Left ventricle myocardium inferior (tissue), 1 donor: Measurements from ENCODE around the gene DSP. TPM values are rescaled to one million over a fixed set of nuclear protein-coding genes. Genes with fewer than 3 reads are reported as not detected.

ENCODE experiments used
- DNase-seq: peaks from one replicate; pipeline ENCODE4 v3.0.0-alpha.2; 2020
- H3K27ac ChIP-seq: fragments of 200-600 bp; replicated peaks from 2 replicates; pipeline ENCODE4 v1.8.0; 2021
- H3K27me3 ChIP-seq: fragments of 200-600 bp; 2 replicates; pipeline ENCODE4 v1.8.0; 2021; ENCODE audit warnings: low read depth
- H3K36me3 ChIP-seq: fragments of 200-600 bp; 2 replicates; pipeline ENCODE4 v1.8.0; 2021
- H3K4me1 ChIP-seq: fragments of 200-600 bp; 2 replicates; pipeline ENCODE4 v1.8.0; 2021
- H3K4me3 ChIP-seq: fragments of 200-600 bp; 2 replicates; pipeline ENCODE4 v1.8.0; 2021; ENCODE audit warnings: mild to moderate bottlenecking, moderate library complexity
- H3K9me3 ChIP-seq: fragments of 200-600 bp; replicated peaks from 2 replicates; pipeline ENCODE4 v1.8.0; 2021
- CTCF ChIP-seq: fragments of 200-600 bp; IDR thresholded peaks from 2 replicates; pipeline ENCODE4 v1.8.0; 2021; ENCODE audit warnings: antibody characterized with exemption, mild to moderate bottlenecking, borderline replicate concordance
- intact Hi-C: fragments of 100-400 bp; cut with micrococcal nuclease; formaldehyde crosslinking; loops from one replicate; pipeline ENCODE4 v1.11.0; 2022
- total RNA-seq: library from RNA; stranded (reverse); fragmentation: NEBNext Ultra II Directional; extraction: Animal tissue kit (Norgen Biotek cat#: 25700); gene quantifications from one replicate; pipeline ENCODE4 v1.2.1, GENCODE V29; 2021
- donor health status: DM: no; HTN: yes; CAD: no; lungs with severe emphysema.

Gene DSP
- total RNA-seq, 1 donor from 2014 or later: 322 TPM

GRCh38 chr6:7542874-7543624 is 1.6 kb downstream of the DSP start:
- peak; percentile 66 for DNase-seq
- intact Hi-C loops: no loop called here
- H3K27ac ChIP-seq: peak overlapping the region; percentile 93
- no peaks in the 10 kb centered on the region for H3K36me3 ChIP-seq
- peak overlapping the region; percentile 75 for H3K4me3 ChIP-seq
- no peaks in the 10 kb centered on the region for H3K9me3 ChIP-seq
- no peak for TF ChIP-seq CTCF
- H3K27me3 ChIP-seq: peaks cover 99% of the 10 kb centered on the region
- peaks cover 46% of the 10 kb centered on the region for H3K4me1 ChIP-seq

- no peak for TF ChIP-seq CTCF
- H3K36me3 ChIP-seq: no peaks in the 10 kb centered on the region
- peak overlapping the region; percentile 75 for H3K4me3 ChIP-seq
- peaks cover 41% of the 10 kb centered on the region for H3K4me1 ChIP-seq
- DNase-seq: no peak
- peak overlapping the region; percentile 93 for H3K27ac ChIP-seq
- H3K27me3 ChIP-seq: peaks cover 99% of the 10 kb centered on the region
- intact Hi-C loops: no loop called here
- H3K9me3 ChIP-seq: no peaks in the 10 kb centered on the region
These were observed 2.4 kb downstream of the DSP start for GRCh38 chr6:7543789-7544424.

- no peak for TF ChIP-seq CTCF
- intact Hi-C loops: no loop called here
- no peak for DNase-seq
- no peaks in the 10 kb centered on the region for H3K36me3 ChIP-seq
- H3K4me1 ChIP-seq: peaks cover 41% of the 10 kb centered on the region
- no peaks in the 10 kb centered on the region for H3K9me3 ChIP-seq
- H3K27me3 ChIP-seq: peaks cover 99% of the 10 kb centered on the region
- H3K27ac ChIP-seq: peak overlapping the region; percentile 93
- H3K4me3 ChIP-seq: peak overlapping the region; percentile 75
These were observed 3.1 kb downstream of the DSP start for GRCh38 chr6:7544597-7544996.

- intact Hi-C loops: no loop called here
- Histone ChIP-seq H3K27ac (peak overlapping the region; percentile 93), H3K4me3 (peak overlapping the region; percentile 75), H3K36me3 (no peaks in the 10 kb centered on the region), H3K27me3 (peaks cover 99% of the 10 kb centered on the region), H3K4me1 (peaks cover 41% of the 10 kb centered on the region), H3K9me3 (no peaks in the 10 kb centered on the region)
- no peak for DNase-seq
- TF ChIP-seq CTCF: no peak
These were observed 4.0 kb downstream of the DSP start for GRCh38 chr6:7545316-7546019.

GRCh38 chr6:7546020-7546369 is 4.5 kb downstream of the DSP start:
- H3K4me3 ChIP-seq: peak overlapping the region; percentile 75
- intact Hi-C loops: no loop called here
- no peak for DNase-seq
- peaks cover 97% of the 10 kb centered on the region for H3K27me3 ChIP-seq
- no peaks in the 10 kb centered on the region for H3K9me3 ChIP-seq
- H3K36me3 ChIP-seq: no peaks in the 10 kb centered on the region
- peak overlapping the region; percentile 93 for H3K27ac ChIP-seq
- H3K4me1 ChIP-seq: peaks cover 39% of the 10 kb centered on the region
- TF ChIP-seq CTCF: no peak
